ENCODE data around the gene CMTR1.
"Not testable (repeated sequence)": the region's sequence is repeated elsewhere in the genome, so short reads cannot be mapped to it uniquely, and the experiment has no call there.

Gene CMTR1

DNA sequence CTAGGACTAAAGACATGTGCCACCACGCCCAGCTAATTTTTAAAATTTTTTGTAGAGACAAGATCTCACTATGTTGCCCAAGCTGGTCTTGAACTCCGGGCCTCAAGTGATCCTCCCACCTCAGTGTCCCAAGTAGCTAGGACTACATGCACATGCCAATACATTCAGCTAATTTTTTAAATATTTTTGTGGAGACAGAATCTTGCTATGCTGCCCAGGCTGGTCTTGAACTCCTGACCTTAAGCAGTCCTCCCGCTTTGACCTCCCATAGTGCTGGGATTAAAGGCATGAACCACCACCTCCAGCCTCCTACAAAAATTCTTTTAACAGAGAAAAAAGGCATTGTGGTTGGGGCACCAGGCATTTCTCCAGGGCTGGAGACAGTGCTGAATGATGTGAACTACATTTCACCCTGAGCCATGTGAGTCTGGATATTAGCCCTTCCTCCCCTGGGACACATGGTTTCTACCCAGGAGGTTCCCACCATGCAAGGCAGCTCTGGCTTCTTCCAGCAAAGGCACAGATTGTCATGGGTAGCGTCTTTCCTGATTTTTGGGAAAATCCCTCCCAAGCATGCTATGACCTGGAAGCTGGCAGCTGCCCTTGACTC lies 36.3 kb upstream of the CMTR1 start:
- H3K4me3 ChIP-seq (ENCODE audit: low read depth, low read length): no peak overlapping the region
- DNase-seq (ENCODE audit: low read depth): no peak
- TF ChIP-seq, protein P1, sequence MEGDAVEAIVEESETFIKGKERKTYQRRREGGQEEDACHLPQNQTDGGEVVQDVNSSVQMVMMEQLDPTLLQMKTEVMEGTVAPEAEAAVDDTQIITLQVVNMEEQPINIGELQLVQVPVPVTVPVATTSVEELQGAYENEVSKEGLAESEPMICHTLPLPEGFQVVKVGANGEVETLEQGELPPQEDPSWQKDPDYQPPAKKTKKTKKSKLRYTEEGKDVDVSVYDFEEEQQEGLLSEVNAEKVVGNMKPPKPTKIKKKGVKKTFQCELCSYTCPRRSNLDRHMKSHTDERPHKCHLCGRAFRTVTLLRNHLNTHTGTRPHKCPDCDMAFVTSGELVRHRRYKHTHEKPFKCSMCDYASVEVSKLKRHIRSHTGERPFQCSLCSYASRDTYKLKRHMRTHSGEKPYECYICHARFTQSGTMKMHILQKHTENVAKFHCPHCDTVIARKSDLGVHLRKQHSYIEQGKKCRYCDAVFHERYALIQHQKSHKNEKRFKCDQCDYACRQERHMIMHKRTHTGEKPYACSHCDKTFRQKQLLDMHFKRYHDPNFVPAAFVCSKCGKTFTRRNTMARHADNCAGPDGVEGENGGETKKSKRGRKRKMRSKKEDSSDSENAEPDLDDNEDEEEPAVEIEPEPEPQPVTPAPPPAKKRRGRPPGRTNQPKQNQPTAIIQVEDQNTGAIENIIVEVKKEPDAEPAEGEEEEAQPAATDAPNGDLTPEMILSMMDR (IDR thresholded peaks at IDR 0.05; ENCODE audit: insufficient read depth, low read depth, low read length, missing control alignments): no peak

- TF ChIP-seq, protein P1 (IDR thresholded peaks at IDR 0.05; ENCODE audit: insufficient read depth, low read depth, low read length, missing control alignments): no peak
- DNase-seq (ENCODE audit: low read depth): no peak
- H3K4me3 ChIP-seq (ENCODE audit: low read depth, low read length): no peak overlapping the region
Measured at GRCh38 chr6:37399131-37399530, 33.9 kb upstream of the CMTR1 start.

DNA sequence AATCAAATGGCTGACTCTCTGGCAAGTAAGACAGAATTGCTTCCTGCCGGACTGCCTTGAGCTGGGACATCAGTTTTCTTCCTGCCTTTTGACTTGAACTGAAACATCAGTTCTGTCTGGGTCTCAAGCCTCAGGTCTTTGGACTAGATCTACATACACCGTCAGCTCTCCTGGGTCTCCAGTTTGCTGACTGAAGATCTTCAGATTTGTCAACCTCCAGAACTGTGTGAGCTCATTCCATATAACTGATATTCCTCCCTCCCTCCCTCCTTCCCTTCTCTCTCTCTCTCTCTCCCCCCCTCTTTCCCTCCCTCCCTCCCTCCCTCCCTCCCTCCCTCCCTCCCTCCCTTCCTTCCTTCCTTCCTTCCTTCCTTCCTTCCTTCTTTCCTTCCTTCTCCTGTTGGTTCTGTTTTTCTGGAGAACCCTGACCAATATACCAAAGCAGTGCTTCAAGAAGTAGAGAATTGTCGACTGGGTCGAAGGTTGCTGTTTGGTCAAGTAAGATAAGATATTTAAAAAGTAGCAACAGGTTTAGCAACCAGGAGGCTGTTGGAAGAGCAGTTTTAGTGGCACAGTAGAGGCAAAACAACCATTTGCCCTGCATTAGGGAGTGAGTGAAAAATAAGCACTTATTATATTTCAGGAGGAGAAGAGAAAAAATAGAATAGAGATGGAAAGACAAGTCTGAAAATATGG lies 33.1 kb upstream of the CMTR1 start:
- no peak overlapping the region for H3K4me3 ChIP-seq (ENCODE audit: low read depth, low read length)
- TF ChIP-seq, protein P1 (IDR thresholded peaks at IDR 0.05; ENCODE audit: insufficient read depth, low read depth, low read length, missing control alignments): no peak
- no peak for DNase-seq (ENCODE audit: low read depth)

DNA sequence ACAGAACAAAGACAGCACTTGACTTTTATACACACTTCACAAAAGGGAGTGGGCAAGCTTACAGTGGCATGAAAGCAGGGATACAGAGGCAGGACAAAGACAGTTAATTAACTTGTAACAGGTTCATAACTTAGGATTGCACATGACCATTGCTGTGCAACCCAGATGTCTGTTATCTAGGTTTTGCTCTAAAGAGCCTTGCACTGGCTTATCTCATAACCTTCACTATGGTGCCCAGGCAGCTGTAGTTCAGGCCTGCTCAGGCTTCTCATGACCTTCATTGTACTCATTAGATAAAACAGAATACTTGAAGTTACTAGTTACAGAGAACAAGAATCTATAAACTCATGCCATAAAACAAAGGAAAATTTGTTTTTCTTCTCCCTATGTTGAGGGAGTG lies 31.4 kb upstream of the CMTR1 start:
- not testable (repeated sequence) for DNase-seq (ENCODE audit: low read depth); H3K4me3 ChIP-seq (ENCODE audit: low read depth, low read length)

DNA sequence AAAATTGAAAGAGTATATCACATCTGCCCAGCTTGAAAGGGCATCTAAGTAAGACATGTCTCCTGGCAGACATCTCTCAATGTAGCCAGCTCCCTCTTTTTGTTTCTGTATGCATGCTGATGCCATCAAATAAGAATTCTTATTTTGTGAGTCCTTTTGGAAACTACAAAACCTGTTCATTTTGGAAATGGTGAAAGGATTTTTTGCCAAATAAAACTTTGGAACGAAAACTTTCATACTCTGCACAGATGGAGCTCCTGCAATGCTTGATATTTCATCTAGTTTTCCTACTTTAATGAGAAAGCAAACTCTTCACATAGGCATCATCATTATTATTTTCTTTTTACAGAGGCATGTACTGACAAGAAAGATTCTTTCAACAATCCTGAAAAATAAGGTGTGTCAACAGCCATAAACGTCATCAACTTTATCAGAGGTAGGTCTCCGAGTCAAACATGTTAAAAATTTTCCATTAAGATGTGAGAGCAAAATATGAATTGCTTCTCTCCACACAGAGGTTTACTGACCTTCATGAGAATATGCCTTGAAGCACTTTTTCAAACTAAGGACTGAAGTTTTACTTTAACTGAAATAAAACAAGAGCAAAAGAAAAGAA lies 26.2 kb upstream of the CMTR1 start:
- TF ChIP-seq, protein P1 (IDR thresholded peaks at IDR 0.05; ENCODE audit: insufficient read depth, low read depth, low read length, missing control alignments): no peak
- H3K4me3 ChIP-seq (ENCODE audit: low read depth, low read length): no peak overlapping the region
- no peak for DNase-seq (ENCODE audit: low read depth)

- DNase-seq (ENCODE audit: low read depth): no peak
- H3K4me3 ChIP-seq (ENCODE audit: low read depth, low read length): no peak overlapping the region
- TF ChIP-seq, protein P1 (IDR thresholded peaks at IDR 0.05; ENCODE audit: insufficient read depth, low read depth, low read length, missing control alignments): no peak
Measured at GRCh38 chr6:37407948-37408347, 25.1 kb upstream of the CMTR1 start.

DNA sequence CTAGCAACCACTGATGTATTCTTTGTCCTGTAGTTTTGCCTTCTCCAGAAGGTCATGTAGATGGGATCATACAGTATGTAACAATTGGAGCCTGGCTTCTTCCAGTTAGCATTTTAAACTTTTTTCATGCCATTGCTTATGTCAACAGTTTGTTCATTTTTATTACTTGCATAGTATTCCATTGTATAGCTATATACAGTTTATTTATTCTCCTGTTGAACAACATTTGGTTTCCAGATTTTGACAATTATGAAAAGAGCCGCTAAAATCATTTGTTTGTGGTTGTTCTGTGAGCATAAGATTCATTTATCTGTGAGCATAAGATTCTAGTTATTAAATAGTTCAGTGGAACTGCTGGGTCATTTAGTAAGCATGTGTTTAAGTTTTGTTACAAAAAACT lies 23.5 kb upstream of the CMTR1 start:
- no peak for DNase-seq (ENCODE audit: low read depth)
- TF ChIP-seq, protein P1 (IDR thresholded peaks at IDR 0.05; ENCODE audit: insufficient read depth, low read depth, low read length, missing control alignments): no peak
- no peak overlapping the region for H3K4me3 ChIP-seq (ENCODE audit: low read depth, low read length)

All from GM12865 (cell line).